ENCODE data around the gene PCBP3. TPM values are rescaled to one million over a fixed set of nuclear protein-coding genes. Genes with fewer than 3 reads are reported as not detected.

Gene PCBP3
- total and polyA plus RNA-seq, 2 donors (not counting 3 experiments of a cell fraction or from before 2014, with no cell fraction given): 0.06 to 1.1 TPM

GRCh38 chr21:45725844-45726200 is 82.3 kb downstream of the PCBP3 start:
- H4K20me1 ChIP-seq (replicated peaks; ENCODE audit: control insufficient read depth, extremely low read depth, insufficient read depth, low read length): no peaks in the 10 kb centered on the region
- no peak for DNase-seq (ENCODE audit: low read depth, low spot score)
- CTCF ChIA-PET: no interaction called here
- H3K9me3 ChIP-seq (replicated peaks; ENCODE audit: control insufficient read depth, insufficient read depth, low read length): no peaks in the 10 kb centered on the region
- no TSS peak for BruUV-seq (replicated peaks)
- POLR2A ChIA-PET: no interaction called here
- dilution Hi-C loops (cut with MboI; ENCODE audit: extremely low pct_ligation_motif_present, low sequenced_read_pairs) (no loop called here), intact Hi-C loops (cut with micrococcal nuclease) (no loop called here)
- H3K9ac ChIP-seq (replicated peaks; ENCODE audit: extremely low read depth, insufficient read depth, low read length): no peak overlapping the region
- H3K4me2 ChIP-seq (ENCODE audit: insufficient read depth, low read length): no peak overlapping the region
- H3K9me1 ChIP-seq (replicated peaks; ENCODE audit: control insufficient read depth, extremely low read depth, insufficient read depth, low read length): no peaks in the 10 kb centered on the region
- peaks cover 2 to 6% of the 10 kb centered on the region in 2 experiments for H3K27me3 ChIP-seq (ENCODE audit: control insufficient read depth in 2 of 2, insufficient read depth in 2 of 2, low read length in 2 of 2)
- H3K79me2 ChIP-seq (ENCODE audit: control insufficient read depth, insufficient read depth, low read length): no peaks in the 10 kb centered on the region
- H3K4me3 ChIP-seq (replicated peaks in 1 of 3; ENCODE audit: insufficient read depth in 1 of 3, low read depth in 1 of 3, low read length in 3 of 3): no peak overlapping the region
- H3K4me1 ChIP-seq (ENCODE audit: control insufficient read depth, extremely low read depth, insufficient read depth, low read length): no peaks in the 10 kb centered on the region
- no peak for FAIRE-seq
- no peaks in the 10 kb centered on the region for H3K36me3 ChIP-seq (ENCODE audit: control insufficient read depth in 2 of 2, extremely low read depth in 1 of 2, insufficient read depth in 2 of 2, low read length in 2 of 2)
- H3K27ac ChIP-seq (ENCODE audit: insufficient read depth, low read depth, low read length): no peak overlapping the region
- TF ChIP-seq EZH2 (IDR thresholded peaks at IDR 0.05; ENCODE audit: borderline replicate concordance, low read depth, low read length, severe bottlenecking) (no peak), CTCF (IDR thresholded peaks at IDR 0.05; ENCODE audit: extremely low read depth in 1 of 2, insufficient read depth in 1 of 2, low read depth in 1 of 2, low read length in 2 of 2) (no peak), MYC (IDR thresholded peaks at IDR 0.05; ENCODE audit: low read depth, low read length) (no peak), POLR2AphosphoS5 (IDR thresholded peaks at IDR 0.05; ENCODE audit: insufficient read depth, low read depth, low read length) (no peak), FOS (IDR thresholded peaks at IDR 0.05; ENCODE audit: borderline replicate concordance, insufficient read depth, low read length) (no peak), JUN (IDR thresholded peaks at IDR 0.05; ENCODE audit: borderline replicate concordance, insufficient read depth, insufficient read length, low read depth) (no peak), GATA2 (IDR thresholded peaks at IDR 0.05; ENCODE audit: insufficient read depth, insufficient read length, low read depth, low read length) (no peak), MAX (IDR thresholded peaks at IDR 0.05; ENCODE audit: insufficient read depth, insufficient read length) (no peak), POLR2A (IDR thresholded peaks at IDR 0.05; ENCODE audit: low read depth, low read length) (no peak)
- H2AFZ ChIP-seq (ENCODE audit: low read depth, low read length): no peak overlapping the region

Data from endothelial cell of umbilical vein (primary cell).